M059J (cell line): ENCODE results near the gene CST4. TPM values are rescaled to one million over a fixed set of nuclear protein-coding genes. Genes with fewer than 3 reads are reported as not detected.
"Not testable (repeated sequence)": the region's sequence is repeated elsewhere in the genome, so short reads cannot be mapped to it uniquely, and the experiment has no call there.

Experiments
- DNase-seq: peaks from one replicate; pipeline ENCODE4 v3.0.0-alpha.2; 2012; ENCODE audit warnings: low read depth
- total RNA-seq: library from RNA; depleted of rRNA; stranded (reverse); fragments of >200 nt; shearing (Covaris generic); gene quantifications from 2 replicates; pipeline ENCODE4 v1.2.3, GENCODE V29; 2014; rRNA removed

The CST4 gene
- total RNA-seq, 1 experiment from 2014 or later: 1.1 TPM

- DNase-seq: peak; percentile 94
These were observed 46.7 kb downstream of the CST4 start for GRCh38 chr20:23641936-23642751.

DNA sequence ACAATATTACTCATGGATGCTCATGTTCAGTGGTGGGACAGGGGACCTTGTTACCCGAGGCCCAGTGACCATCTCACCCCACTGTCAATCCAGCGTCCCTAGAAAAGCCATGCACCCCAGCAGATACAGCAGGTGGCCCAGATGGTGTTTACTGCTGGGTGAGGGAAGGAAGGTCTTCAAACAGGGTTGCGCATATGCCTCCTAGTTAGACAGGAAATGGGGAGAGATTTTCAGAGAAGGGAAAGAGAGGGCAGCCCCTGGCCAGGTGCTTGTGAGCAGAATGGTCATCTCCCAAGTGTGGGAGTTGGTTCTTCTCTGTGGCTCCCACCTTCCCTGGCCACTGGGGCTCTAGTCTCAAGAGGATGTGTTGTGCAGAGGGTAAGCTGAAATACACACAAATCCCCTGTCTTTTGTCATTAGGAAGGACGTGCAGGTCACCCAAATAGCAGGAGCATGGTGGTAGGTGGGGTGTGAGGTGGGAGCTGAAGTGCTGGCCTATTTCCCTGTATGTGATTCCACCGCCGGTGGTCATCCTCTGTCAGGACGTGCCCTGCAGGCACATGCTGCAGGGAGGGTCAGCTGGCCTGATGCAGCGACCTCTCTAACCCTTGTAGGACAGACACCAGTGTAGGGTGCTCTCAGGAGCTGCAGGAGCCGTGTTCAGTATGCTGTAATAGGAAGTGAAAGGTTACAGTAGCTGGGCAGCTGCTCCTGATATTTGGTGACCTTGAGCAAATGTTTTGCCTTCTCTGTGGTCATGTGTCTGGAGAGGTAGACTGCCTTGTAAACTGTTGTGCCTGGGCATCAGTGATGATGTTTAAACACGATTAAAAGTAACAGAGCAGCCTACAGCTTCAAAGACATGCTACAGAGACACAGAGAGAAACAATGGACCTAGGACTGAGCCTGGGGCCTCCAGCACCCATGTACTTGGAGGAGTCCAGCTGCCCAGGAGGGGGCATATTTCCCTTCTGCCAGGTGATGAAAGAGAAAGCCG lies 47.9 kb downstream of the CST4 start:
- no peak for DNase-seq

DNA sequence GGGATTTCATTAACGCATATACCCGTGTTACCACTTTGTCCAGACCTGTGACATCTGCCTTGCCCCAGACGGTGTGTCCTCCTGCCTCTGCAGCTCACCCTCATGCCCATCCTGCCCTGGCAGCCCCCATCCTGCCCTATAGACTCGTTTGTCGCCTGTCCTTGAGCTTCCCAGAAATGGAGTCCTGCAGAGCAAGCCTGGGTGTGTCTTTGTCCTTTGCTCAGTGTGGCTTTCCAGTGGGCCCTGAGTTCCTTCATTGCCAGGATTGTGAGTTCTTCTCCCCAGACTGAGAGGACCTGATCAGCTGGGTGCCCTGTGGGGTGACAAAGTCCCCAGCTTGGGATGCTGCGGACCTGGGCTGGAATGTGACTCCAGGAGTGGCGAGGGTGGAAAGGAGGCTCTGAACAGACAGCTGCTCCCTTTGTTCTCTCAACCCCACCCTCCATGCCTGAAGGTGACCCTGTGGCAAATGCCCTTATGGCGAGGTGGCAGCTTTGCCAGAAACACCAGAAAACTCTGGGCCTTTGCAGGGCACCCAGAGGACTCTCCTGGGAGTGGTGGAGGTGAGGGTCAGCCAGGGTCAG lies 48.7 kb downstream of the CST4 start:
- no peak for DNase-seq

GRCh38 chr20:23639490-23639958 lies 49.3 kb downstream of the CST4 start:
- no peak for DNase-seq

DNA sequence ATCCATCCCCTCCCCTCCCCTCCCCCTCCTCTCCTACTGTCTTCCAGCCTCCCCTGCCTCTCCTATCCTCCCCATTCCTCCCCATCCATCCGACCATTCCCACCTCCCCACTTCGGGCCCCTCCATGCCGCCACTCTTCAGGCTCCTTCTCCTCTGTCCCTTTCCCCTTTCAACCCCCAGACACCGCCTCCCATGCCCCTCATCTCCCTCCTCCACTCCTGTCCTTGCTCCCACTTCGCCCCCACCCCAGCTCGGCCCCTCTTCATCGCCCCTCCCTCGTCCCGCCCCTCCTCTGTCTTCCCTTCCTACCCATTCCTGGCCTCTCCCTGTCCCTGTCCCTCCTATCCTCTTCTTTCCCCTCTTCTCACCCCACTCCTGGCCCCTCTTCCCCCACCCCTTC lies 50.5 kb downstream of the CST4 start:
- DNase-seq: no peak

GRCh38 chr20:23637282-23638221 lies 51.3 kb downstream of the CST4 start, which contains the start of gene CST3:
CST3 (minus strand) TSS chr20:23637955; CDS start chr20:23637862, 93 bp downstream.
- DNase-seq: peak; percentile 90

- no peak for DNase-seq
These were observed 51.9 kb downstream of the CST4 start for GRCh38 chr20:23636908-23637281.

- DNase-seq: no peak
These were observed 52.5 kb downstream of the CST4 start for GRCh38 chr20:23636182-23636907.

DNA sequence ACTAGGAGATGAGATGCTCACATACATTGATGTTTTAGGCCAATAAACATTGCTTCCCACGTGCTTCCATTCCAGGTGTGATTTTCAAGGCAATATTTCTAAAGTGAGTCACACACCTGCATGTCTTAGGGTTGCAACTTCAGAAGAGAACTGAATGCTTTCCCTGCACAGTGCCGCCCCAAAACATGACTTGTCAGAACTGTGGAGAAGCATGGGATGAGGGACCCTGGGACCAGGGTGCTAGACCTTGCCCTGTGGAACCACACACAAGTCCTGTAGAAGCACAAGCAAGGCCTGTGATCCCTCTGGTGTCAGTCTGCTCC lies 53.1 kb downstream of the CST4 start:
- not testable (repeated sequence) for DNase-seq

Other genes starting within 250 kb of the CST4 start
- not detected in 2 replicates for gene CSTL1, start 249.4 kb downstream of the CST4 start, total RNA-seq
- gene CST11, start 236.2 kb downstream of the CST4 start, total RNA-seq: not detected in 2 replicates
- not detected in 2 replicates for gene CST8, start 197.9 kb downstream of the CST4 start, total RNA-seq
- not detected in 2 replicates for gene CST9L, start 120.6 kb downstream of the CST4 start, total RNA-seq
- not detected in 2 replicates for gene CST9, start 83.1 kb downstream of the CST4 start, total RNA-seq
- 330 and 411 TPM in 2 replicates for gene CST3, start 51.1 kb downstream of the CST4 start, total RNA-seq
- 2.6 and 5.0 TPM in 2 replicates for gene CST1, start 61.9 kb upstream of the CST4 start, total RNA-seq
- gene CST2, start 137.7 kb upstream of the CST4 start, total RNA-seq: not detected in 2 replicates
- not detected in 2 replicates for gene CST5, start 190.7 kb upstream of the CST4 start, total RNA-seq